Fibroblast of villous mesenchyme (primary cell): Measurements from ENCODE around the gene DPM3. TPM values are rescaled to one million over a fixed set of nuclear protein-coding genes. Genes with fewer than 3 reads are reported as not detected.

Experiments used
- DNase-seq: peaks from one replicate; pipeline ENCODE4 v3.0.0-alpha.2; 2010; ENCODE audit warnings: low read depth
- H3K4me3 ChIP-seq: 2 replicates; pipeline ENCODE4 v1.5.1; 2011; ENCODE audit warnings: low read depth, mild to moderate bottlenecking, low read length
- total RNA-seq: library from RNA; depleted of rRNA; stranded (reverse); fragments of >200 nt; gene quantifications from 2 replicates; pipeline ENCODE4 v1.2.3, GENCODE V29; 2012
- TF ChIP-seq, protein P1 (sequence below): IDR thresholded peaks from 2 replicates; pipeline ENCODE4 v1.5.1; 2012; ENCODE audit warnings: low read depth, mild to moderate bottlenecking, low read length; ENCODE audit not compliant: insufficient read depth

The DPM3 gene
- total RNA-seq, 1 donor = 23.7 TPM

DNA sequence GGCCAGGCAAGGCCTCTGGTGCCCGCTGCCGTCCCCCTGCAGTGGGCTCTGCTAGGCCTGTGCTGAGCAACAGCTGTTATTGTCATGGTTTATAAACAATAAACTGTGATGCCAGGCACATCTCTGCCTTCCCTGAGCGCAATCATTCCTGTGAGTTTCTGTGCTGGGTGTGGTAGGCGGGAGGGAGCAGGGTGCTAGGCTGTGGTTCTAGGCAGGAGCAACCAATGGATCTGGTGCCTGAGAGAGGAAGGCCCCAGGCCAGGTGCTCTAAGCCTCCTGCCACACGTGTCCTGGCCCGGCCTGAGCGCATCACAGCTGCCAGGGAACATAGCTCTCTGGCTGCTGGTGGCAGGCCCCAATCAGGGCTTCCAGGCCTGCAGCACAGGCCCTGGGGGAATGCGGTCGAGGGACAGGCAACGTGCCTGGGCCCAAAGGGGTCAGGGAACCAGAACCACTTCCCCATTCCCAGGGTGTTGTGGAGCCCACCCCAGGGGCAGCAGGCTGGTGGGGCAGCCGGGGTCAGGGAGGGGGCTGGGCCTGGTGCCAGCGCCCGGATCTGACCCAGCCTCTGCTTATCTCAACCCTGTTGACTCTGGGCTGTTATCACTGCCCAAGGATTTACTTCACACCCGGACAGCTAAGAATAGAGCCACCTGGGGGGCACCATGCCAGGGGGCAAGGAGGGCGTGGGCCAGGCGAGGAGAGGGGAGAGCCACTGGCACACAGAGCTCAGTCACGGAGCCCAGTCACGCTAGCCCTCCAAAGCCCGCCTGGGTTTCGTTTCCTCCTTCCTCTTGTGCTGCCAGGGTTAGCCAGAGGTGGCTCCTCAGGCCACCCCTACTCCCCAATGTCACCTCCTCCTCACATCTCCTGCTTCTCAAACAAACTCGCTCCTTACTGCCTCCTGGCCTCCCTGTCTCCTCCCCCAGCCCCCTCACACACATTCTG, 44.8 kb upstream of the DPM3 start:
- no peak for DNase-seq
- TF ChIP-seq, protein P1, sequence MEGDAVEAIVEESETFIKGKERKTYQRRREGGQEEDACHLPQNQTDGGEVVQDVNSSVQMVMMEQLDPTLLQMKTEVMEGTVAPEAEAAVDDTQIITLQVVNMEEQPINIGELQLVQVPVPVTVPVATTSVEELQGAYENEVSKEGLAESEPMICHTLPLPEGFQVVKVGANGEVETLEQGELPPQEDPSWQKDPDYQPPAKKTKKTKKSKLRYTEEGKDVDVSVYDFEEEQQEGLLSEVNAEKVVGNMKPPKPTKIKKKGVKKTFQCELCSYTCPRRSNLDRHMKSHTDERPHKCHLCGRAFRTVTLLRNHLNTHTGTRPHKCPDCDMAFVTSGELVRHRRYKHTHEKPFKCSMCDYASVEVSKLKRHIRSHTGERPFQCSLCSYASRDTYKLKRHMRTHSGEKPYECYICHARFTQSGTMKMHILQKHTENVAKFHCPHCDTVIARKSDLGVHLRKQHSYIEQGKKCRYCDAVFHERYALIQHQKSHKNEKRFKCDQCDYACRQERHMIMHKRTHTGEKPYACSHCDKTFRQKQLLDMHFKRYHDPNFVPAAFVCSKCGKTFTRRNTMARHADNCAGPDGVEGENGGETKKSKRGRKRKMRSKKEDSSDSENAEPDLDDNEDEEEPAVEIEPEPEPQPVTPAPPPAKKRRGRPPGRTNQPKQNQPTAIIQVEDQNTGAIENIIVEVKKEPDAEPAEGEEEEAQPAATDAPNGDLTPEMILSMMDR = no peak

DNA sequence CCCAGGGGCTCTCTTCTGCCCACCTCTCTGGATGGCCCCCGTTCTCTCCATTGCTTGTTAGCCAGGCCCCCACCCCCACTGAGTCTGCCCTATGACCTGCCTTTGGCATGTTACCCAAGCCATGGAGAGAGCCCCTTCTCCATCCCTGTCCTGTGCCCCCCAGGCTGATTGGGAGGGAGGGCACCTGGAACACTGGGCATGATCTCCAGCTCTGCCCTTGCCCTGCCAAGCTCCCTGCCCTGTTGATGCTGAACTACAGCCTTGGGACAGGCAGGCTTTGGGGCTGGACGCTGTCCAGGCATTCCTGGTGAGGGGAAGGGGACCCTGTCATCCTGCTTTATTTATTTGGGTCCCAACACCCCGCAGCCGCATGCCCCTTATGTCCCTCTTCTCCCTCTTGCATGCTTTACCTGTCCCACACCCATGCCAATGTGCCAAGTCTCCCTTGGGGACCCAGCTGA, 44.0 kb upstream of the DPM3 start:
- no peak for DNase-seq
- TF ChIP-seq, protein P1 = no peak
- no peak overlapping the region for H3K4me3 ChIP-seq

More for the DNA sequence above, 44.8 kb upstream of the DPM3 start:
- no peak overlapping the region for H3K4me3 ChIP-seq

GRCh38 chr1:155183775-155184221, 43.5 kb upstream of the DPM3 start:
- TF ChIP-seq, protein P1 = no peak
- DNase-seq = no peak
- H3K4me3 ChIP-seq = no peak overlapping the region

DNA sequence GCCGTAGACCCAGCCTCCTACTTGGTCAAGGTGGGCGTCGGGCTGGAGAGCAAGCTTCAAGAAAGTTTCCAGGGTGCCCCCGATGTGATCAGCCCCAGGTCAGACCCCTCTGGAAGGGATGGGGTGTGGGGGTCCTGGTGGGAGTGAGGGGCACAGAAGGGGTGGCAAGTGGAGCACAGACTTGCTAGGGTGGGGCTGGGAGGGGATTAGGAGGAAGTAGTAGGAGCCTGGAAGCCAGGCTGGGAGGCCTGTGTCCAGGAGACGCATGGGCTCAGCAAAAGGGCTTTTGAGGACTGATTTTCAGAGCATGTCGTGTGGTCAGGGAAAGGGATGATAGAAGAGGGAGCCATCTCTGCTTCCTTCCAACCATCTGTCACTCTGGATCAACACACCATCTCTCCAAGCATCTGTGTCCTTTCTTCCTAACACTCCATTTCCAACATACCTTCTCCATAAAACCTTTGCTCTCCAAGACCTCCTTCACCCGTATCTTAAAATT, 41.8 kb upstream of the DPM3 start:
- no peak for DNase-seq
- TF ChIP-seq, protein P1 = no peak
- no peak overlapping the region for H3K4me3 ChIP-seq

GRCh38 chr1:155181371-155182051, 41.2 kb upstream of the DPM3 start:
- TF ChIP-seq, protein P1 = no peak
- no peak for DNase-seq
- H3K4me3 ChIP-seq = no peak overlapping the region

DNA sequence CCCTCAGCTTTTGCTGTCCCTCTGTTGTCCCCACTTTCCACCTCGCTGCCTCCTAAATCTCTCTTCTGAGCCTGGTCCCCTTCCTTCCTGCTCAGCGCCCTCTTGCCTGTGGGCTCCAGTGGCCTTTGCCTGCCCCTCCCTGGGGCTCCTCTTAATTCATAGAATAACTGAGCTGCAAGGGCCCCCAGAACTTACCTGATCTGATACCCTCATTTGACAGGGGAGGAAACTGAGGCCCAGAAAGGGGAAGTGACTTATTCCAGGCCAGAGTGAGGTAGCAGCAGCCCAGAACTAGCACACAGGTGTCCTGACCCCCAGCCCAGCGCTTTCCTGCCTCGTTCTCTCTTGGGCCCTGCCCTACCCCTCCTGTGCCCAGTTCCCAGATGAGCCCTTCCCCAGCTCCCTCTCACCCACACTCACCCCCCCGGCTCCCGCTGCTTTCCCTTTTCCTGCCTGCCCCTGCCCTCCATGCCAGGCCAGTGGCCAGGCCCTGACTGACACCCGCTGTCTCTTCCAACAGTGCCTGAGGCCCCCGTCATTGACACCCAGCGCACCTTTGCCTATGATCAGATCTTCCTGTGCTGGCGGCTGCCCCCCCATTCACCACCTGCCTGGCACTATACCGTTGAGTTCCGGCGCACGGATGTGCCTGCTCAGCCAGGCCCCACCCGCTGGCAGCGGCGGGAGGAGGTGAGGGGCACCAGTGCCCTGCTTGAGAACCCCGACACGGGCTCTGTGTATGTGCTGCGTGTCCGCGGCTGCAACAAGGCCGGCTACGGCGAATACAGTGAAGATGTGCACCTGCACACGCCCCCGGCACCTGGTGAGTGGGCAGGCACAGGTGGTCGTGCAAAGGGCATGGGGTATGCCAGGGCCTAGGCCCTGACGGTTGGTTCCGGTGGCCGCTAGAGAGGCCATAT, 39.0 kb upstream of the DPM3 start:
- no peak overlapping the region for H3K4me3 ChIP-seq
- no peak for DNase-seq
- TF ChIP-seq, protein P1 = no peak
